K562 (cell line): ENCODE measurements around the gene IGSF23. TPM values are rescaled to one million over a fixed set of nuclear protein-coding genes. Genes with fewer than 3 reads are reported as not detected.

Experiments used
- BRF1 ChIP-seq: IDR thresholded peaks from 3 replicates; pipeline ENCODE4 v1.6.1; 2011; ENCODE audit warnings: borderline replicate concordance, mild to moderate bottlenecking; ENCODE audit not compliant: insufficient read length; ENCODE audit errors: extremely low read depth
- ETV1 ChIP-seq: fragments of 450-650 bp; conservative IDR thresholded peaks from 2 replicates; pipeline ENCODE4 v1.6.1; 2016; ENCODE audit warnings: missing genetic modification characterization, control low read depth, low read depth, missing compliant biosample characterization
- FOXM1 ChIP-seq, 2 experiments: fragments of 450-650 bp in 1 of 2; sonication (generic) in 1 of 2; formaldehyde crosslinking in 1 of 2; IDR thresholded peaks; 2 replicates each; pipeline versions ENCODE4 v1.6.1 to v1.9.0; 2017 to 2022; ENCODE audit warnings: low read depth in 2 of 2, mild to moderate bottlenecking in 2 of 2, missing genetic modification reagents in 1 of 2, moderate library complexity in 1 of 2
- GABPA ChIP-seq: fragments of 200-800 bp; sonication (Bioruptor generic); conservative IDR thresholded peaks from 2 replicates; pipeline ENCODE4 v1.6.1; 2016; ENCODE audit warnings: low read depth, missing genetic modification characterization, missing compliant biosample characterization
- MAFG ChIP-seq: fragments of 450-650 bp; conservative IDR thresholded peaks from 2 replicates; pipeline ENCODE4 v1.6.1; 2016; ENCODE audit warnings: missing genetic modification characterization, missing compliant biosample characterization
- MYBL2 ChIP-seq, 2 experiments: fragments of 450-650 bp in 1 of 2; sonication (generic) in 1 of 2; formaldehyde crosslinking in 1 of 2; IDR thresholded peaks; 2 replicates each; pipeline versions ENCODE4 v1.6.1 to v1.8.1; 2017 to 2022; ENCODE audit warnings: borderline replicate concordance in 1 of 2, inconsistent platforms in 1 of 2, low read depth in 1 of 2, mild to moderate bottlenecking in 1 of 2, missing genetic modification reagents in 1 of 2, moderate library complexity in 1 of 2
- PML ChIP-seq: IDR thresholded peaks from 2 replicates; pipeline ENCODE4 v1.6.1; 2012; ENCODE audit warnings: low read length, inconsistent platforms
- RHOXF2B ChIP-seq: fragments of 250-450 bp; sonication (Bioruptor Pico); conservative IDR thresholded peaks from 2 replicates; pipeline ENCODE4 v1.5.1; 2021
- SMARCA4 ChIP-seq: fragments of 450-650 bp; IDR thresholded peaks from 2 replicates; pipeline ENCODE4 v1.6.1; 2016
- YBX1 ChIP-seq: fragments of 450-650 bp; IDR thresholded peaks from 2 replicates; pipeline ENCODE4 v1.7.1; 2016; ENCODE audit warnings: mild to moderate bottlenecking
- ZNF175 ChIP-seq: fragments of 200-800 bp; sonication (Bioruptor generic); IDR thresholded peaks from 2 replicates; pipeline ENCODE4 v1.6.1; 2016; ENCODE audit warnings: low read depth, mild to moderate bottlenecking, missing genetic modification characterization, missing compliant biosample characterization
- ZNF347 ChIP-seq: fragments of 450-650 bp; formaldehyde crosslinking; IDR thresholded peaks from 2 replicates; pipeline ENCODE4 v1.4.0; 2020; ENCODE audit warnings: low read depth, mild to moderate bottlenecking, moderate library complexity
- polyA plus RNA-seq, 8 experiments: library from polyadenylated mRNA; depleted of rRNA in 4 of 8; stranded (reverse) in 5 of 8; unstranded in 3 of 8; fragments of >200 nt; fragmentation: Nextera tagmentation in 2 of 8; fragmentation: Illumina TruSeq in 1 of 8; extraction: Ambion mirVana in 2 of 8; extraction: Trizol in 1 of 8; gene quantifications; 2 replicates each; pipeline versions ENCODE4 v1.2.1 to v1.2.3, GENCODE V29; 2011 to 2014; ENCODE audit warnings: inconsistent platforms in 1 of 8, missing spikeins in 1 of 8
- total RNA-seq, 7 experiments: library from RNA; depleted of rRNA in 6 of 7; stranded (reverse); fragments of >200 nt in 6 of 7; fragmentation: Illumina TruSeq in 2 of 7; extraction: Trizol in 2 of 7; gene quantifications; 2 replicates each; pipeline versions ENCODE4 v1.2.1 to v1.2.3, GENCODE V29; 2011 to 2021; ENCODE audit warnings: low replicate concordance in 1 of 7
- TF ChIP-seq, protein P1 (sequence below): fragments of 450-650 bp; formaldehyde crosslinking; conservative IDR thresholded peaks from 2 replicates; pipeline ENCODE4 v1.4.0; 2022; ENCODE audit warnings: mild to moderate bottlenecking, missing genetic modification characterization
- TF ChIP-seq, protein P2 (sequence below): sonication (generic); formaldehyde crosslinking; IDR thresholded peaks from 2 replicates; pipeline ENCODE4 v1.5.0; 2020; ENCODE audit warnings: missing genetic modification reagents
- TF ChIP-seq, protein P3 (sequence below): sonication (generic); formaldehyde crosslinking; IDR thresholded peaks from 2 replicates; pipeline ENCODE4 v1.8.1; 2023; ENCODE audit warnings: mild to moderate bottlenecking, missing genetic modification reagents, moderate library complexity
- TF ChIP-seq, protein P4 (sequence below): sonication (generic); formaldehyde crosslinking; IDR thresholded peaks from 2 replicates; pipeline ENCODE4 v1.8.0; 2022; ENCODE audit warnings: mild to moderate bottlenecking, missing genetic modification reagents, borderline replicate concordance
- TF ChIP-seq, protein P5 (sequence below): sonication (generic); IDR thresholded peaks from 2 replicates; pipeline ENCODE4 v1.6.1; 2016
- TF ChIP-seq, protein P6 (sequence below): fragments of 450-650 bp; IDR thresholded peaks from 2 replicates; pipeline ENCODE4 v1.6.1; 2017; ENCODE audit warnings: antibody characterized with exemption

IGSF23 gene
- total and polyA plus RNA-seq, 9 of the 15 experiments (the other 6 are each of a cell fraction or from before 2014, with no cell fraction given) = not detected

DNA sequence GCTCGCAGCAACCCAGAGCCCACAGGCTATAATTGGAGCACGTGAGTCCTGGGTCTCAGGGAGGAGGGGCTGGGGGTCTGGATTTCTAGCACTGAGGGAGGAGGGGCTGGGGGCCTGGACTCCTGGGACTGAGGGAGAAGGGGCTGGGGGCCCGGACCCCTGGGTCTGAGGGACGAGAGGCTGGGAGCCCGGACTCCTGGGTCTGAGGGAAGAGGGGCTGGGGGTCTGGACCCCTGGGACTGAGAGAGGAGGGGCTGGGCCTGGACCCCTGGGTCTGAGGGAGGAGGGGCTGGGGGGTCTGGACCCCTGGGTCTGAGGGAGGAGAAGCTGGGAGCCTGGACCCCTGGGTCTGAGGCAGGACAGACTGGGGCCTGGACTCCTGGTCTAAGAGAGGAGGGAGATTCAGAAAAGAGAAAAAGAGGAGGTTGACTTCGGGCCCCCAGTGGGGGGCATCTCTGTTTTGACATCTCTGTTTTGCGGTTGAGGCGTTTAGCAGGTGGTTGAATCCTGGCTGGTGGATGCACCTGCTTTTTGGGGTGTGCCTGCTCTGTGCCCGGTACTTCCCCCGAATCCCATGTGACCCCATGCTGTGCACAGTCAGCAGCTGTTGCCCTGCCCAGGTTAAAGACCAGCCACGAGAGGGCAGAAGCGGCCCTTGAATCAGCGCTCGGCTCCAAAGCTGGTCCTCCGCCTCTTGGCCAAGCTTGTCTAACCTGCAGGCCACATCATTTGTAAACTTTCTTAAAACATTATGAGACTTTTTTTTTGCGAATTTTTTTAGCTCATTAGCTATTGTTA is 40.8 kb downstream of the IGSF23 start (continued):
- TF ChIP-seq, protein P1, sequence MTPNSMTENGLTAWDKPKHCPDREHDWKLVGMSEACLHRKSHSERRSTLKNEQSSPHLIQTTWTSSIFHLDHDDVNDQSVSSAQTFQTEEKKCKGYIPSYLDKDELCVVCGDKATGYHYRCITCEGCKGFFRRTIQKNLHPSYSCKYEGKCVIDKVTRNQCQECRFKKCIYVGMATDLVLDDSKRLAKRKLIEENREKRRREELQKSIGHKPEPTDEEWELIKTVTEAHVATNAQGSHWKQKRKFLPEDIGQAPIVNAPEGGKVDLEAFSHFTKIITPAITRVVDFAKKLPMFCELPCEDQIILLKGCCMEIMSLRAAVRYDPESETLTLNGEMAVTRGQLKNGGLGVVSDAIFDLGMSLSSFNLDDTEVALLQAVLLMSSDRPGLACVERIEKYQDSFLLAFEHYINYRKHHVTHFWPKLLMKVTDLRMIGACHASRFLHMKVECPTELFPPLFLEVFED = no peak
- TF ChIP-seq ETV1 (tag) (no peak), ZNF347 (no peak), MAFG (tag) (peak; percentile 57), ZNF175 (CRISPR knock-in tag) (no peak), FOXM1 (IDR thresholded peaks at IDR 0.05; ENCODE audit: low read depth) (no peak), FOXM1 (CRISPR knock-in tag; IDR thresholded peaks at IDR 0.05; ENCODE audit: low read depth) (no peak), BRF1 (no peak), YBX1 (no peak), PML (no peak), SMARCA4 (no peak), GABPA (tag) (no peak), RHOXF2B (CRISPR knock-in tag) (no peak), MYBL2 (IDR thresholded peaks at IDR 0.05; ENCODE audit: low read depth) (no peak), MYBL2 (CRISPR knock-in tag; IDR thresholded peaks at IDR 0.05; ENCODE audit: borderline replicate concordance) (no peak)
- TF ChIP-seq, protein P2, sequence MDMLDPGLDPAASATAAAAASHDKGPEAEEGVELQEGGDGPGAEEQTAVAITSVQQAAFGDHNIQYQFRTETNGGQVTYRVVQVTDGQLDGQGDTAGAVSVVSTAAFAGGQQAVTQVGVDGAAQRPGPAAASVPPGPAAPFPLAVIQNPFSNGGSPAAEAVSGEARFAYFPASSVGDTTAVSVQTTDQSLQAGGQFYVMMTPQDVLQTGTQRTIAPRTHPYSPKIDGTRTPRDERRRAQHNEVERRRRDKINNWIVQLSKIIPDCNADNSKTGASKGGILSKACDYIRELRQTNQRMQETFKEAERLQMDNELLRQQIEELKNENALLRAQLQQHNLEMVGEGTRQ = peak; percentile 18; the same call in 1 of the 2 replicates
- TF ChIP-seq, protein P3, sequence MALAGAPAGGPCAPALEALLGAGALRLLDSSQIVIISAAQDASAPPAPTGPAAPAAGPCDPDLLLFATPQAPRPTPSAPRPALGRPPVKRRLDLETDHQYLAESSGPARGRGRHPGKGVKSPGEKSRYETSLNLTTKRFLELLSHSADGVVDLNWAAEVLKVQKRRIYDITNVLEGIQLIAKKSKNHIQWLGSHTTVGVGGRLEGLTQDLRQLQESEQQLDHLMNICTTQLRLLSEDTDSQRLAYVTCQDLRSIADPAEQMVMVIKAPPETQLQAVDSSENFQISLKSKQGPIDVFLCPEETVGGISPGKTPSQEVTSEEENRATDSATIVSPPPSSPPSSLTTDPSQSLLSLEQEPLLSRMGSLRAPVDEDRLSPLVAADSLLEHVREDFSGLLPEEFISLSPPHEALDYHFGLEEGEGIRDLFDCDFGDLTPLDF = no peak
- TF ChIP-seq, protein P4, sequence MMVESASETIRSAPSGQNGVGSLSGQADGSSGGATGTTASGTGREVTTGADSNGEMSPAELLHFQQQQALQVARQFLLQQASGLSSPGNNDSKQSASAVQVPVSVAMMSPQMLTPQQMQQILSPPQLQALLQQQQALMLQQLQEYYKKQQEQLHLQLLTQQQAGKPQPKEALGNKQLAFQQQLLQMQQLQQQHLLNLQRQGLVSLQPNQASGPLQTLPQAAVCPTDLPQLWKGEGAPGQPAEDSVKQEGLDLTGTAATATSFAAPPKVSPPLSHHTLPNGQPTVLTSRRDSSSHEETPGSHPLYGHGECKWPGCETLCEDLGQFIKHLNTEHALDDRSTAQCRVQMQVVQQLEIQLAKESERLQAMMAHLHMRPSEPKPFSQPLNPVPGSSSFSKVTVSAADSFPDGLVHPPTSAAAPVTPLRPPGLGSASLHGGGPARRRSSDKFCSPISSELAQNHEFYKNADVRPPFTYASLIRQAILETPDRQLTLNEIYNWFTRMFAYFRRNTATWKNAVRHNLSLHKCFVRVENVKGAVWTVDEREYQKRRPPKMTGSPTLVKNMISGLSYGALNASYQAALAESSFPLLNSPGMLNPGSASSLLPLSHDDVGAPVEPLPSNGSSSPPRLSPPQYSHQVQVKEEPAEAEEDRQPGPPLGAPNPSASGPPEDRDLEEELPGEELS (CRISPR knock-in tag) = no peak
- TF ChIP-seq, protein P5, sequence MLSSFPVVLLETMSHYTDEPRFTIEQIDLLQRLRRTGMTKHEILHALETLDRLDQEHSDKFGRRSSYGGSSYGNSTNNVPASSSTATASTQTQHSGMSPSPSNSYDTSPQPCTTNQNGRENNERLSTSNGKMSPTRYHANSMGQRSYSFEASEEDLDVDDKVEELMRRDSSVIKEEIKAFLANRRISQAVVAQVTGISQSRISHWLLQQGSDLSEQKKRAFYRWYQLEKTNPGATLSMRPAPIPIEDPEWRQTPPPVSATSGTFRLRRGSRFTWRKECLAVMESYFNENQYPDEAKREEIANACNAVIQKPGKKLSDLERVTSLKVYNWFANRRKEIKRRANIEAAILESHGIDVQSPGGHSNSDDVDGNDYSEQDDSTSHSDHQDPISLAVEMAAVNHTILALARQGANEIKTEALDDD = no peak
- TF ChIP-seq, protein P6, sequence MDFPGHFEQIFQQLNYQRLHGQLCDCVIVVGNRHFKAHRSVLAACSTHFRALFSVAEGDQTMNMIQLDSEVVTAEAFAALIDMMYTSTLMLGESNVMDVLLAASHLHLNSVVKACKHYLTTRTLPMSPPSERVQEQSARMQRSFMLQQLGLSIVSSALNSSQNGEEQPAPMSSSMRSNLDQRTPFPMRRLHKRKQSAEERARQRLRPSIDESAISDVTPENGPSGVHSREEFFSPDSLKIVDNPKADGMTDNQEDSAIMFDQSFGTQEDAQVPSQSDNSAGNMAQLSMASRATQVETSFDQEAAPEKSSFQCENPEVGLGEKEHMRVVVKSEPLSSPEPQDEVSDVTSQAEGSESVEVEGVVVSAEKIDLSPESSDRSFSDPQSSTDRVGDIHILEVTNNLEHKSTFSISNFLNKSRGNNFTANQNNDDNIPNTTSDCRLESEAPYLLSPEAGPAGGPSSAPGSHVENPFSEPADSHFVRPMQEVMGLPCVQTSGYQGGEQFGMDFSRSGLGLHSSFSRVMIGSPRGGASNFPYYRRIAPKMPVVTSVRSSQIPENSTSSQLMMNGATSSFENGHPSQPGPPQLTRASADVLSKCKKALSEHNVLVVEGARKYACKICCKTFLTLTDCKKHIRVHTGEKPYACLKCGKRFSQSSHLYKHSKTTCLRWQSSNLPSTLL = no peak
